H4 (cell line): ENCODE measurements around the gene ESYT2. TPM values are rescaled to one million over a fixed set of nuclear protein-coding genes. Genes with fewer than 3 reads are reported as not detected.
"Not testable (repeated sequence)": the region's sequence is repeated elsewhere in the genome, so short reads cannot be mapped to it uniquely, and the experiment has no call there.

Experiments used
- DNase-seq: peaks from one replicate; pipeline ENCODE4 v3.0.0-alpha.2; 2015; ENCODE audit warnings: low spot score
- total RNA-seq: library from RNA; depleted of rRNA; stranded (reverse); fragments of >200 nt; shearing (Covaris generic); gene quantifications from 2 replicates; pipeline ENCODE4 v1.2.3, GENCODE V29; 2014; rRNA removed

Gene ESYT2
- 26.5 and 26.9 TPM in 2 replicates for total RNA-seq

- peak; percentile 95 for DNase-seq
These were observed at the start of gene ESYT2 for GRCh38 chr7:158829342-158830210. TSS of gene ESYT2 (minus strand) at chr7:158829509. CDS start at chr7:158829418, 91 bp downstream.

GRCh38 chr7:158878151-158879079, 49.1 kb upstream of the ESYT2 start:
- DNase-seq, result not testable (repeated sequence)

- no peak for DNase-seq
These were observed 47.7 kb upstream of the ESYT2 start for GRCh38 chr7:158876984-158877383.

- DNase-seq, result no peak
These were observed 40.6 kb upstream of the ESYT2 start for GRCh38 chr7:158869876-158870275.

GRCh38 chr7:158868764-158869410, 39.6 kb upstream of the ESYT2 start:
- DNase-seq, result no peak

- no peak for DNase-seq
These were observed 38.1 kb upstream of the ESYT2 start for GRCh38 chr7:158867214-158867984.

GRCh38 chr7:158865977-158866376, 36.7 kb upstream of the ESYT2 start:
- no peak for DNase-seq

- peak; percentile 20 for DNase-seq
These were observed 36.2 kb upstream of the ESYT2 start for GRCh38 chr7:158865462-158865922.

- DNase-seq, result no peak
These were observed 35.5 kb upstream of the ESYT2 start for GRCh38 chr7:158864833-158865232.

GRCh38 chr7:158864507-158864820, 35.2 kb upstream of the ESYT2 start:
- DNase-seq, result no peak

- peak; percentile 91 for DNase-seq
These were observed 34.5 kb upstream of the ESYT2 start for GRCh38 chr7:158863611-158864506.

GRCh38 chr7:158862985-158863610, 33.8 kb upstream of the ESYT2 start:
- DNase-seq, result peak; percentile 76

- DNase-seq, result no peak
These were observed 32.8 kb upstream of the ESYT2 start for GRCh38 chr7:158861936-158862704.

- no peak for DNase-seq
These were observed 31.9 kb upstream of the ESYT2 start for GRCh38 chr7:158861004-158861787.

GRCh38 chr7:158860394-158860793, 31.1 kb upstream of the ESYT2 start:
- DNase-seq, result no peak

GRCh38 chr7:158858592-158859503, 29.5 kb upstream of the ESYT2 start:
- DNase-seq, result no peak
